Activated CD8-positive, alpha-beta T cell treated with anti-CD3 and anti-CD28 coated beads for 36 hours (primary cell): ENCODE measurements around the gene ZNF185. TPM values are rescaled to one million over a fixed set of nuclear protein-coding genes. Genes with fewer than 3 reads are reported as not detected.

Experiments used
- ATAC-seq: fragments of 200-7000 bp; cut with Tn5 transposase; one replicate; pipeline ENCODE4 v1.10.0; 2021; ENCODE audit warnings: mild to moderate bottlenecking, moderate library complexity
- CTCF ChIA-PET: fragments of 350-600 bp; sonication (Branson Sonifier 250); formaldehyde crosslinking; loops from one replicate; lab custom pipeline; 2021; ENCODE audit warnings: antibody characterized with exemption; lab: Charles Lee
- POLR2A ChIA-PET: fragments of 350-600 bp; sonication (Branson Sonifier 250); formaldehyde crosslinking; loops from one replicate; lab custom pipeline; 2021; ENCODE audit warnings: antibody characterized with exemption; lab: Charles Lee
- DNase-seq: peaks from one replicate; pipeline ENCODE4 v3.0.0-alpha.2; 2020
- H3K27ac Mint-ChIP-seq: one replicate; pipeline ENCODE4 v1.8.0; 2021; ENCODE audit warnings: mild to moderate bottlenecking, mixed read lengths
- H3K27me3 Mint-ChIP-seq: one replicate; pipeline ENCODE4 v1.8.0; 2021; ENCODE audit warnings: mixed read lengths
- H3K36me3 Mint-ChIP-seq: one replicate; pipeline ENCODE4 v1.8.0; 2021; ENCODE audit warnings: low read depth, mixed read lengths
- H3K4me1 Mint-ChIP-seq: one replicate; pipeline ENCODE4 v1.8.0; 2021; ENCODE audit warnings: low read depth, mixed read lengths
- H3K4me3 Mint-ChIP-seq: one replicate; pipeline ENCODE4 v1.8.0; 2021; ENCODE audit warnings: mild to moderate bottlenecking, moderate library complexity, mixed read lengths
- H3K9me3 Mint-ChIP-seq: one replicate; pipeline ENCODE4 v1.8.0; 2021; ENCODE audit warnings: mixed read lengths
- CTCF ChIP-seq: fragments of 200-600 bp; IDR thresholded peaks from one replicate; pipeline ENCODE4 v1.8.0; 2022; ENCODE audit warnings: antibody characterized with exemption, mild to moderate bottlenecking
- intact Hi-C: fragments of 100-400 bp; cut with micrococcal nuclease; formaldehyde crosslinking; loops from one replicate; pipeline ENCODE4 v1.10.0; 2022
- total RNA-seq, 2 experiments: library from RNA; stranded (reverse); gene quantifications; one replicate each; pipeline ENCODE4 v1.2.3, GENCODE V29; 2021

The ZNF185 gene
- total RNA-seq, 2 experiments from 2014 or later, result 1.6 to 1.7 TPM

GRCh38 chrX:152926923-152927322 lies 29.1 kb downstream of the ZNF185 start:
- Mint-ChIP-seq H3K4me3 (no peak overlapping the region), H3K27ac (no peak overlapping the region), H3K9me3 (no peaks in the 10 kb centered on the region), H3K4me1 (peaks cover 18% of the 10 kb centered on the region), H3K36me3 (no peaks in the 10 kb centered on the region), H3K27me3 (no peaks in the 10 kb centered on the region)
- no peak for ATAC-seq
- ChIA-PET POLR2A (no interaction called here), CTCF (interaction anchor here (1.8 kb wide), 1 partner anchor 12 kb away, joined by 6 read pairs; no protein-coding TSS in a partner anchor)
- TF ChIP-seq CTCF, result no peak
- no peak for DNase-seq
- intact Hi-C loops, result no loop called here

- Mint-ChIP-seq H3K36me3 (no peaks in the 10 kb centered on the region), H3K27ac (no peak overlapping the region), H3K27me3 (no peaks in the 10 kb centered on the region), H3K4me3 (no peak overlapping the region), H3K4me1 (peaks cover 17% of the 10 kb centered on the region), H3K9me3 (no peaks in the 10 kb centered on the region)
- intact Hi-C loops, result no loop called here
- CTCF ChIA-PET, result no interaction called here
- DNase-seq, result no peak
- POLR2A ChIA-PET, result no interaction called here
- TF ChIP-seq CTCF, result no peak
- ATAC-seq, result no peak
These were observed 30.2 kb downstream of the ZNF185 start for GRCh38 chrX:152927858-152928760.

- CTCF ChIA-PET, result no interaction called here
These were observed 31.0 kb downstream of the ZNF185 start for GRCh38 chrX:152928761-152929400.

GRCh38 chrX:152929898-152930297 lies 32.0 kb downstream of the ZNF185 start:
- Mint-ChIP-seq H3K27me3 (no peaks in the 10 kb centered on the region), H3K27ac (no peak overlapping the region), H3K36me3 (no peaks in the 10 kb centered on the region), H3K9me3 (no peaks in the 10 kb centered on the region), H3K4me3 (no peak overlapping the region), H3K4me1 (peaks cover 8% of the 10 kb centered on the region)
- ATAC-seq (no peak), DNase-seq (no peak)
- ChIA-PET POLR2A (no interaction called here), CTCF (no interaction called here)
- intact Hi-C loops, result no loop called here
- no peak for TF ChIP-seq CTCF

More at GRCh38 chrX:152928761-152929400, 31.0 kb downstream of the ZNF185 start:
- Mint-ChIP-seq H3K36me3 (no peaks in the 10 kb centered on the region), H3K27ac (no peak overlapping the region), H3K9me3 (no peaks in the 10 kb centered on the region), H3K27me3 (no peaks in the 10 kb centered on the region), H3K4me1 (peaks cover 9% of the 10 kb centered on the region), H3K4me3 (no peak overlapping the region)
- DNase-seq (no peak), ATAC-seq (no peak)
- TF ChIP-seq CTCF, result no peak
- POLR2A ChIA-PET, result no interaction called here
- intact Hi-C loops, result no loop called here

- TF ChIP-seq CTCF, result no peak
- ChIA-PET CTCF (interaction anchor here (1.7 kb wide), 1 partner anchor 11 kb away, joined by 5 read pairs; no protein-coding TSS in a partner anchor), POLR2A (no interaction called here)
- Mint-ChIP-seq H3K27ac (no peak overlapping the region), H3K36me3 (no peaks in the 10 kb centered on the region), H3K27me3 (no peaks in the 10 kb centered on the region), H3K4me3 (no peak overlapping the region), H3K9me3 (no peaks in the 10 kb centered on the region), H3K4me1 (peaks cover 8% of the 10 kb centered on the region)
- DNase-seq (no peak), ATAC-seq (no peak)
- intact Hi-C loops, result no loop called here
These were observed 32.6 kb downstream of the ZNF185 start for GRCh38 chrX:152930516-152930915.
